SK-N-SH treated with all-trans-retinoic acid at 6 μM for 48 hours (cell line): ENCODE data around the gene ZNF80.

Experiments
- ESRRG ChIP-seq: fragments of 250-450 bp; sonication (Bioruptor Pico); IDR thresholded peaks from 2 replicates; pipeline ENCODE4 v1.6.1; 2021; ENCODE audit warnings: mild to moderate bottlenecking
- SNAI2 ChIP-seq: fragments of 250-450 bp; sonication (Bioruptor Pico); IDR thresholded peaks from 2 replicates; pipeline ENCODE4 v1.5.0; 2020; ENCODE audit warnings: mild to moderate bottlenecking, moderate library complexity
- ZNF565 ChIP-seq: fragments of 450-650 bp; formaldehyde crosslinking; conservative IDR thresholded peaks from 2 replicates; pipeline ENCODE4 v1.5.0; 2020; ENCODE audit warnings: low read depth, mild to moderate bottlenecking, moderate library complexity
- TF ChIP-seq, protein P1 (sequence below): fragments of 250-450 bp; sonication (Bioruptor Pico); IDR thresholded peaks from 2 replicates; pipeline ENCODE4 v1.5.1; 2020; ENCODE audit warnings: low read depth, mild to moderate bottlenecking, moderate library complexity

DNA sequence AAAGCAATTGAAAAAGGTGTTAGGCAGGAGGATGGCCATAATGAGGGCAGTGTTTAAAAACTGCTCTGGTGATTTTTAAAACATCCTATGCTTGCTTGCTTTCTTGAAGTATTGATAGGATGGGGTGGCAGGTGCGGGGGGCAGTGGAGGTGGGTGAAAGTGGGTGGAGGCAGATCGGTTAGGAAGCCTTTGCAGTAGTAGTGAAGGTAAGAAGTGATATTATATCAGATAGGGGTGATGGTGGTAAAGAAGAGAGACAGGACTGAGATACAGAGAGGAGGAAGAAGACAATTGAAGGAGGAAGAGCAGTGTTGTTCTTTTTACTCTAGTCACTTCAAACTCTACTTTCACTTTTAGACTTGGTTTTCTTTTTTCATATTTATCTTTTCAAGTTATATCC lies 11.1 kb downstream of the ZNF80 start:
- TF ChIP-seq ESRRG (CRISPR knock-in tag) (no peak), ZNF565 (CRISPR knock-in tag) (no peak), SNAI2 (CRISPR knock-in tag) (no peak)
- TF ChIP-seq, protein P1, sequence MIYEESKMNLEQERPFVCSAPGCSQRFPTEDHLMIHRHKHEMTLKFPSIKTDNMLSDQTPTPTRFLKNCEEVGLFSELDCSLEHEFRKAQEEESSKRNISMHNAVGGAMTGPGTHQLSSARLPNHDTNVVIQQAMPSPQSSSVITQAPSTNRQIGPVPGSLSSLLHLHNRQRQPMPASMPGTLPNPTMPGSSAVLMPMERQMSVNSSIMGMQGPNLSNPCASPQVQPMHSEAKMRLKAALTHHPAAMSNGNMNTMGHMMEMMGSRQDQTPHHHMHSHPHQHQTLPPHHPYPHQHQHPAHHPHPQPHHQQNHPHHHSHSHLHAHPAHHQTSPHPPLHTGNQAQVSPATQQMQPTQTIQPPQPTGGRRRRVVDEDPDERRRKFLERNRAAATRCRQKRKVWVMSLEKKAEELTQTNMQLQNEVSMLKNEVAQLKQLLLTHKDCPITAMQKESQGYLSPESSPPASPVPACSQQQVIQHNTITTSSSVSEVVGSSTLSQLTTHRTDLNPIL (CRISPR knock-in tag), result no peak
